ENCODE measurements around the gene MIEN1.
"Not testable (repeated sequence)": the region's sequence is repeated elsewhere in the genome, so short reads cannot be mapped to it uniquely, and the experiment has no call there.

DNA sequence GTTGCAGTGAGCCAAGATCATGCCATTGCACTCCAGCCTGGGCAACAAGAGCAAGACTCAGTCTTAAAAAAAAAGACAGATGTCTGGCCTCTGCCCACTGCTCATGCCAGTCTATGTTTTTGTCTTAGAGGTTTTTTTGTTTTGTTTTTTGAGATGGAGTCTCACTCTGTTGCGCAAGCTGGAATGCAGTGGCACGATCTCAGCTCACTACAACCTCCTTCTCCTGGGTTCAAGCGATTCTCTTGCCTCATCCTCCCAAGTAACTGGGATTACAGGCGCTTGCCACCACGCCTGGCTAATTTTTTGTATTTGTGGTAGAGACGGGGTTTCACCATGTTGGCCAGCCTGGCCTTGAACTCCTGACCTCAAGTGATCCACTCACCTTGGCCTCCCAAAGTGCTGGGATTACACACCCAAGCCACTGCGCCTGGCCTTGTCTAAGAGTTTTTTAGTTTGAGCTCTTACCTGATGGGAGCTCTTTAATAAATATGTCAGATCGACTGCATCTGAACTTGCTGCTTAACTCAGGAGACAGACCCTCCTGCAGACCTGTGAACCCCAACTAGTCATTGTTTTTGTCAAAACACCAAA, 18.2 kb upstream of the MIEN1 start:
- TF ChIP-seq, protein P1, sequence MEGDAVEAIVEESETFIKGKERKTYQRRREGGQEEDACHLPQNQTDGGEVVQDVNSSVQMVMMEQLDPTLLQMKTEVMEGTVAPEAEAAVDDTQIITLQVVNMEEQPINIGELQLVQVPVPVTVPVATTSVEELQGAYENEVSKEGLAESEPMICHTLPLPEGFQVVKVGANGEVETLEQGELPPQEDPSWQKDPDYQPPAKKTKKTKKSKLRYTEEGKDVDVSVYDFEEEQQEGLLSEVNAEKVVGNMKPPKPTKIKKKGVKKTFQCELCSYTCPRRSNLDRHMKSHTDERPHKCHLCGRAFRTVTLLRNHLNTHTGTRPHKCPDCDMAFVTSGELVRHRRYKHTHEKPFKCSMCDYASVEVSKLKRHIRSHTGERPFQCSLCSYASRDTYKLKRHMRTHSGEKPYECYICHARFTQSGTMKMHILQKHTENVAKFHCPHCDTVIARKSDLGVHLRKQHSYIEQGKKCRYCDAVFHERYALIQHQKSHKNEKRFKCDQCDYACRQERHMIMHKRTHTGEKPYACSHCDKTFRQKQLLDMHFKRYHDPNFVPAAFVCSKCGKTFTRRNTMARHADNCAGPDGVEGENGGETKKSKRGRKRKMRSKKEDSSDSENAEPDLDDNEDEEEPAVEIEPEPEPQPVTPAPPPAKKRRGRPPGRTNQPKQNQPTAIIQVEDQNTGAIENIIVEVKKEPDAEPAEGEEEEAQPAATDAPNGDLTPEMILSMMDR (IDR thresholded peaks at IDR 0.05), result not testable (repeated sequence)
- TF ChIP-seq POLR2AphosphoS5 (IDR thresholded peaks at IDR 0.05), result not testable (repeated sequence)

All from stomach (tissue), 4 donors.